HG02588 (cell line): ENCODE measurements around the gene ALS2CL.
"Not testable (repeated sequence)": the region's sequence is repeated elsewhere in the genome, so short reads cannot be mapped to it uniquely, and the experiment has no call there.

Experiments
- ATAC-seq: cut with Tn5 transposase; IDR thresholded peaks from one replicate; pipeline ENCODE4 v1.9.1; 2021; ENCODE audit warnings: mild to moderate bottlenecking, moderate library complexity; ENCODE audit not compliant: unreplicated experiment

Gene ALS2CL

DNA sequence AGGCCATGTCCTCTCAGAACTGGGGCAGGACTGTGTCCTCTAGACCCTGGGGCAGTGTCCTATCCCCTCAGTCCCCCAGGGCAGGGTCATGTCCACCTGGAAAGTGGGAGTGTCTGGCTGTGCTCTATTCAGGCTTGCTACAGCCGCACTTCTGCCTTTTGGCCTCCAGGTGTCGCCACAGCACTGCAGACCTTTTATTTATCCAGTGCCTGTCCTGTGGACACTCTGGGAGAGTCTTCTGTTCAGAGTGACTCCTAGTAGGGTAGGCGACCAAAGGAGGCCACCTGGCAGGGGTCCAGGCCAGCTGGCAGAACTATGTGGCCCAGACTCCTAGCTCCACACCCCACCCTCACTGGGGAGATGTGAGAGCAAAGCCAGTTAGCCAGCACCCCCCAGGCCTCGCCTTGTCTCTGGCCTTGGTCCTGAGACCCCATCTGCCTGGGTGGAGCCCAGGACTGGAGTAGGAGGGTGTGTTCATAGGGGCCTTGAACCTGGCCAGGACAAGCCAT lies 11.6 kb upstream of the ALS2CL start:
- no peak for ATAC-seq

DNA sequence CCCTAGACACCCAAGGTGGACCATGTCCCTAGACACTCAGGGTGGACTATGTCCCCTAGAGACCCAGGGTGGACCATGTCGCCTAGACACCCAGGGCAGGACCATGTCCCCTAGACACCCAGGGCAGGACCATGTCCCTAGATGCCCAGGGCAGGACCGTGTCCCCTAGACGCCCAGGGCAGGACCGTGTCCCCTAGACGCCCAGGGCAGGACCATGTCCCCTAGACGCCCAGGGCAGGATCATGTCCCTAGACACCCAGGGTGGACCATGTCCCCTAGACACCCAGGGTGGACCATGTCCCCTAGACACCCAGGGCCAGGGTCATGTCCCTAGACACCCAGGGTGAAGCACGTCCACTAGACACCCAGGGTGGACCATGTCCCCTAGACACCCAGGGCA lies 10.9 kb upstream of the ALS2CL start:
- not testable (repeated sequence) for ATAC-seq

DNA sequence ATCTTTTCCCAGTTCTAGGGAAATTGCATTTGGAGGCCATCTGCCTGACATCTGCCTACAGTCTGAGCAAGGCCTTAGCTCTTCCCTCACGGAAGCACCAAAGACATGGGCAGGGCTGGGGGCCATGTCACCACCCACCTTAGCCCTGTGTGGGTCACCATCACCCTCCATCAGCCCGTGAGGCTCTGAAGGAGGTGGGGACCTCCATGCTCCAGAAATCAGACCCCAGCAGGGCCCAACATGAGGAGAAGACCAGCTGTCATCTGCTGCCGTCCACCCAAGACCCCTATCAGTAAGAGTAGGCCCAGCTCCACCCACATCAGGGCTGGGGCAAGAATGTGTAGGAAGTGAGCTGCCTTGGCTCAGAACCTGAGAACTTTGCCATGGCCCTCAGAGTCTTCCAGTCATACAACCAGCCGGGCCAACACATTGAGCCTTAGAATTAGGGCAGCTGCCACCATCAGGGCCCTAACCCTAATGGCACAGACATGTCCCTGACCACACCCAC lies 9.6 kb upstream of the ALS2CL start:
- ATAC-seq: no peak

DNA sequence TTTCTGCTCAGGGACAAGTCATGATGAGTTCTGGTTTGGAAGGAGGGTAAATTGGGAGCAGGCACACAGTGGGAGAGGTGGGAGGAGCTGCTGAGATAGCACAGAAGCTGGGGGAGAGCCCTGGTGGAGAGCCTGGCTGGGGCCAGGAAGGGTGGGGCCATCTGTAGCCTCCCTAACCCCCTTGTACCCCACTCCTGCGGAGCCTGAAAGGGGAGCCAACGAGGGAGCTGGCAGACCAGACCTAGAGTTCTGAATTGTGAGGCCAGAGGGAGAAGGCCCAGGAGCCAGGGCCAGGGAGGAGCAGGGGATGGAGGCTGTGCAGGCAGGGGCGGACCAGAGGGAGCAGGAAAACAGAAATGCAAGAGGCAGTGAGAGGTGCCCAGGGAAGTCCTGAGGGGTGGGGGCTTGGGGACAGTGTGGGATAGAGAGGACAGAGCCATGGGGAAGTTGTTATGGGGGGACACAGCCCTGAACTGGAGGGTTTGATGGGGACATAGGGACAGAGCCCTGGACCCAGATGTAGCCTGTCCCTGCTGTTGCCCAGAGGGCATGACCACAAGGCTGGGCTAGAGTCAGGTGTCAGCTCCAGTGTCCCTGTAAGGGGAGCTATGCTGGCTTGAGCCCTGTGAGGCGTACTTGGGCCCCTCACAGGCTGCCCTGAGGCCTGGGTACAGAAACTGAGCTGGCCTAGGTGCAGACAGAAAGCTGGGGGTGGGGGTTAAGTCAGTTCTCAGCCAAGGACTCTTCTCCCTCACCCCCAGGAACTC lies 8.9 kb upstream of the ALS2CL start:
- ATAC-seq: no peak

DNA sequence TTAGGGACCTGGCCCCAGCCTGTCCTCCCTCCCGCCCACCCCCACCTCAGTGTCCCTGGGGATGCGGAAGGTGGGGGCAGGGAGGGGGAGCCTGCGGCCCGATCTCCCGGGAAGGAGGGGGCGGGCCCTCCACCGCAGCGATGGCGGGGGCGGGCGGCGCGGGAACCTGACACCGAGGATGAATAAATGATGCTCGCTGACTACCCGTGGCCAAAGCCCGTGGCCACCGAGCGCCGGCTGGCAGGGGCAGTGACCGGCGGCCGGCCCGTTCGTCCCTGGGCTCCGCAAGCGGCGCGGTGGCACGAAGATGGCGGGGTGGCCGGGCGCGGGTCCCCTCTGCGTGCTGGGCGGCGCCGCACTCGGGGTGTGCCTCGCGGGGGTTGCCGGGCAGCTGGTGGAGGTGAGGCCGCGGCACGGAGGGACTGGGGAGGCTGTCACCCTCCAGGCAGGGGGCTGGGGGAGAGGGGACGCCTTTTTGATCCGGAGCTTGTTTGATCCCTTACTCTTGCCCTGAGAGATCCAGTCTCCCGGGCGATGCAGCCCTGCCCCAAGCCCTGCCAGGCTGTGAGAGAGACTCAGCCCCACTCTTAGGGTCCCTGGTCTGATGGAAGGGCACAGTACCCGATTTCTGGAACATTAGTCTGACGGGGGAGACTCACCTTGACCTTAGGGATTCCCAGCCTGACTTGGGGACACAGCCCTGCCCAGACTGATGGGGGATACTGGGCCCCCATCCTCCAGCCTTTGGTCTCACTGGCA lies 7.9 kb upstream of the ALS2CL start, which contains the start of gene TMIE:
TSS of gene TMIE (plus strand) at position 212 of the 759 bp plus-strand sequence. CDS start at position 308, 96 bp downstream.
- no peak for ATAC-seq

DNA sequence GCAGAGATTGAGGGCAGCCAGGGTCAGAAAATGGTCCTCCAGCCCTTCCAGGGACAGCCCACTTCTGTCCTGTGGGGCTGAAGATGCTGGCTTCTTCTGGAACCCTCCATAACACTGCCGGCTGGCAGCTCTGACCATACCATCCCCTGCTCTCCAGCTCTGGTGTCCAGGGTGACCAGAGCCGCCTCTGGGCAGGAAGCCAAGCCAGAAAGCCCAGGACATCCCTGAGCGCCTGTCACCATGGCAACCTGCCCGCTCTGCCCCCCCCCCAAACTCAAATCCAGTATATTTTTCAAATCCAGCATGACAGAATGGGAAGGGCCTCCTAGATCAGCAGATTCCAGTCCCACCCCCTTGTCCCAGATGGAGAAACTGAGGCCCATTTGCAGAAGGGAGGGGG lies 7.3 kb upstream of the ALS2CL start:
- no peak for ATAC-seq

DNA sequence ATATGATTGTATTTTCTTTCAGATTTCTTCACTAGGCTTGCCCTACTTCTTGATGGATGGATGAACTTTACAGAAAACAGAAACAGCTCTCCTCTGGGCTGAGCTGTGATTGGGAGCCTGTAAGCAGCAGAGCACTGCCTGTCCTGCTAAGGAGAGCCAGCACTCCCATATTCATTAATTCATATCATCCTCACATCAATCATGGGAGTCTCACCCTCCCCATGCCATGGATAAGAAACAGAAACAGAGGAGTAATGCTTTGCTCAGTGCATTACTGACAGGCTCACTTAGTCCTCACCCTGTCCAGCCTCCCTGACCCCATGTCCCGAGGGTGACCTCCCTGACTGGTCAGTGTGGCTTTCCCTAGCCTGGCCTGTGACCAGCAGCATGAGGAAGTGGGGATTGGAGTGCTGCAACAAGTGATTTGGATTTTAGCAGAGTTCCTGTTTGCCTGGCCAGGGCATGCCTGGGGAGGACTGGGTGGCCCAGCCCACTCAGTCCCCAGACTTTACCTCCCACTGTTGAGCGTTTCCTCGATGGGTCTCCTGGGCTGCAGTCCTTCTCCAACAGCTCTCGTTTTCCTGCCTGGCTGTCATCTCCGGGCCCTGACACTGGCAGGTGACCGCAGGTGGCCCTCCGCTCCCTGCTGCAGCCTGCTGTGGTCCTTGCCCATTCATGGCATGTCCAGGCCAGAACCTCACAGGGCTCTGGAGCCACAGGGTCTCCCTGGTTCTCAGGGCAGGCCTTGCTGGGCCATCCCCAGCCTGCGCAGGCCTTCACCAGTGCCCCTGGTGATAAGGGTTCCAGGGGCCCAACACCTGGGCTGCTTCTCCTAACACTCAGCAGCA lies 6.4 kb upstream of the ALS2CL start:
- no peak for ATAC-seq

DNA sequence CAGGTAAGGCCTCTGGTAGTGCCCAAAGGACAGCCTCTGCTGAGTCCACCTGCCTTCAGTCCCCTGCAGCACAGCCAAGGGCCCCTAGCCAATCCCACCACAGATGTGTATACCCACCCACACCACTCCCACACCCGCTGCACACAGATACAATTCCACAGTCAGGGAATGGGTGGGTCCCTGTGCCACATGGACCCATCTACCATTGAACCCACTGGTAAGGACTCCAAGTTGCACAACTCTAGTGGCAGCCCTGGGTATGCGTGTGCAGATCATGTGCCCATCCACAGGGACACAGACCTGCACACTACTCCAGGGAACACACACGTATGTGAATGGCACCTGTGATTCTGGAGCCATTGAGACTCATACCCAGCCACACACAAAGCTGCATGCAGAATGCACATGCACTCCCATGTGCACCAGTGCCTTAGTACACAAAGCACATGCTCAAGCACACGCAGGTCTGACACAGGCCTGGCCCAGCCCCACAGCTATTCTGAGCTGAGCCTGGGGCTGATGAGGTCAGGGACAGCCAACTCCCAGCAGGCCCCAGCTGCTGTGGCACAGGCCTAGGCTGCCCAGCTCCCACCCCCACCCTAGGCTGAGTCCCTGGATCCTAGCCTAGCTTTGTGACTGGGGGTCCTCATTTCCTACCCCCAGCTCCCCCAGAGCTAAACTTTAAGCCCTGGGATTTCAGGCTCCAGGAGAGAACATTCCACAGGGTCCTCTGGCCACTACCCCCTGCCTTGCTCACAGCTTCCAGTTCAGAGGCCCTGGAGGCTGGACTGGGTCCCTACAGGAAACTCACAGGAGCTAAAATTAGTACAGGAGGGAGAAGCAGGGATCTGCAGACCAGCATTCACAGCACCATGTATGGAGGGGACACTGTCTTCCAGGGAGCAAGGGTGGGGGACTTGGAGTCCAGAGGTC lies 2.7 kb upstream of the ALS2CL start:
- ATAC-seq: no peak

DNA sequence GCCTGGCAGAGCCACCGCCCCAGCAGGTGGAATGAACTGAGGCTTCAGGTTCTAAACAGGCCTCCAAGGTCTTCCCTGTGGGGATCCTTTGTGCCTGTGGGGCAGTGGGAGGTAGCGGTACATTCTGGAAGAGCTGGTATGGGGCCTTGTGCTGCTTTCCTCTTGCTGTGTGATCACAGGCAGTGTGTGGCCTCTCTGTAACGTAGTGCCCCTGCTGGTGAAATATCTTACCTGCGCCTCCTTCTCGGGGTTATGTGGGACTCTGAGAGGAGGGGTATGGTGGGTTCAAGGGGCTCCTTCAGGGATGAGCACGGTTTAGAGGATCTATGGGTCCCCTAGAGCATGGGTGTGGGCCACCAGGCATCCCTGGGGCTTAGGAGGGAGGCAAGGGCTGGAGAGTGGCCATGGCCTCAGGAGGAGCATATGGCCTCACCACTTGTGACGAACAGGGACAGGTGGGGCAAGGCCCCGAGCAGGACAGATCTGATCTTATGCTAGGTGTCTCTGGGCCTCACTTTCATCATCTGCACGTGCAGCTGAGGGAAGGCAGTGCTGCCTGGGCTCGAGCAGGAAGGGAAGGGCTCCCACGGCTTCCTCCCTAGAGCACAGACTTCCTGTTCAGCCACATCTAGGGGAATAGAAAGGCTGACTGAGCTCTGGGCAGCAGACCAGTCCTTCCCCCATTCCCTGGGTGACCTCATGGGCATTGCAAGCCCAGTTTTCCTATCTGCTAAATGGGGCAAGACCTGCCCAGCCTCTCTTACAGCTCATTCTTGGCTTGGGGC lies 1.9 kb upstream of the ALS2CL start:
- ATAC-seq: no peak

DNA sequence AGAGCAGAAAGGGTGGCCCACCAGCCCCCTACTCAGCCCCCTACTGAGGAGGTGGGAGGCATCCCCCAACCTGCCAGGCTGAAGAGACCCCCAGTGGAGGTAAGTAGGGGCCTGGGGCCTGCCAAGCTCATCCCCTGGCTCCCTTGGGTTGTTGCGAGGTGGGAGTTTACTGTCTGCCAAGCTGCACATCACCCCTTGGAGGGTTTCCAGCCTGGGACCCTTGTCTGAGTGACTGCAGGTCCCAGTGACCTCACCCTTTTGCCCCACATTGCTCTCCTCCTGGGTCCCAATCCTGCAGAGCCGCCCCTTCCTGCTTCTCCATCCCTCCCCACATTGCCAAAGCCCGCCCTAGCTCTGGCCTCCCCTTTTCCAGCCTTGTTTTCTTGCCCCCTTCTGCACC lies 1.0 kb upstream of the ALS2CL start:
- no peak for ATAC-seq

DNA sequence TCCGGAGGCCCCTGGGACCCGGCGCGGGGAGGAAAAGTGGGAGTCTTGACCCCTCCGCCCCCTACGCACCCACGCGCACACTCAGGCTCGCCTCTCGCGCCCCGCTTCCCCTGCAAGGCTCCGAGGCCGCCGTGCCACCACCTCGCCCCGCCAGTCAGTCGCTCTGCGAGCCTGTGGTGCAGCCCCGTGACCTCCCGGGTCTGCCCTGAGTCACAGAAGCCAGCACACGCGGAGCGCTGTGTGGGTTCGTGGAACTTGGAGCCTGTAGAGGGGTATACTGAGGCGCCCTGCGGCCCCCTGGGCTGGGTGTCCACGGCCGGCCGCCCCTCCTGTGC lies 380 bp upstream of the ALS2CL start:
- no peak for ATAC-seq

DNA sequence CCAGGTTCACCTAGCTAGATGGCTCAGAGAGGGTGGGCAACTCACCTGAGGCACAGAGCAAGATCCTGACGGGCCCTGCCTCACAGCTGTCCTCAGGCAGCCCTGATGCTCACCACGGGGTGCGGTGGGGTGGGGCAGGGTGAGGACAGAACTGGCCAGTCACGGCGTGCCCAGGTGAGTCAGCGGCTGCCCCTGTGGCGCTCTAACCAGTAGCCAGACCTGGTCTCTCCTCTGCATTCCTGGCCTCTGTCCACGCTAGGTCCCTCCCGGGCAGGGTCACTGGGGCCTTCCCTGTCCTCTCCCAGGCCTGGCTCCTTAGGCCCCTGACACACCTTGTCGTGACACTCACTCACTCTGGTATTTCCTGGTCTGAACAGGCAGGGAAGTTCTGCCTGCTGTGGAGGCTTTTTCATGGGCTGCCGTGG lies 901 bp downstream of the ALS2CL start:
- no peak for ATAC-seq

DNA sequence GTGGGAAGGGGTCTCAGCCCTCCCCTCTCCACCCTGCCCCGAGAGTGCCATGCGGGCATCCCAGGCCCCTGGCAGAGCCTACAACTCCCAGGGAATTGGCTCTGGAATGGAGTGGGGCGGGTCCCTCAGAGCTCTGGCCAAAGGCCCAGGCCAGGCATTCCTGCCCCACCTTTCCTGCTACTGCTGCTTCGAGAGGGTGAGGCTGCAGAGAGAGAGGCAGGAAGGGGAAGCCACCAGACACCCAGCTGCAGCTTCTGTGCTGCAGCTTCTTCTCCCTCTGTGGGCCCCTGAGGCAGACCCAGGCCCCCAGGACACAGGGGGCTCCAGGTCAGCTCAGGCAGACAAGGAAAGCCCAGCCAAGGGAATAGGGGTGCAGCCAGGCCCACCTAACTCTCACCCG lies 2.7 kb downstream of the ALS2CL start:
- no peak for ATAC-seq

DNA sequence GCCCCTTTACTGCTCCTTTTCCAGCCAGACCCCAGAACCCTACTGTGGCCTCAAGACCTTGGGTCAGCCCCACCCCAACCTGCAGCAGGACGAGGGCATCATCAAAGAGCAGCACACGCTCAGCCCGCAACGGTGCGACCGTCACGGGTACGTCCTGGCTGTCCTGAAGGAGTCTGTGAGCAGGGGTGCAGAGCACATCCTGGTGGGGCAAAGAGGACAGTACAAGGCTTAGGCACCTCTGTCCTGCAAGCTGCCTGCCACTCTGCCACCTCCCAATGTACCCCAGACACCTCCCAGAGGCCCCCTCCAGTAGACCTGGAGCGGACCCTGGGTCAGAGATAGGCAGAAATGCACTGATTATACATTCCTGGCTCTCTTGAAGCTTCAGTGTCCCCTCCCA lies 8.0 kb downstream of the ALS2CL start:
- ATAC-seq: no peak

DNA sequence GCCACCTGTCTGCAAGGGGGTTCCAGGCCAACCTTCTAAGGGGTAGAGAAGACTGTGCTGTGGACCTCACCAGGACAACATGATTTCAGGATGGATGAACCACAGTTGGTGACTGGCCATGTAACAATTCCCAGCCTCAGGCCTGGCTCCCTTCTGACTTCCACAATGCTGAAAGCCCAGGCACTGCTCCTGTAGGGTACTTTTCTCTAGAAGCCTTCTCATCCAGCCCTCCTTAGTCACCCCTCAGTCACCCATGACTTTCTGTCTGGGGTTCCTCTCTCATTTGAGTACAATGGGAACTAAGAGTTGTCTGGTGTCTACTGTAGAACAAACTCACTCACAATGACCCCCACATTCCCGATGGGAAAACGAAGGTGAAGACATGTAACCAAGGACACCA lies 8.6 kb downstream of the ALS2CL start:
- ATAC-seq: no peak

DNA sequence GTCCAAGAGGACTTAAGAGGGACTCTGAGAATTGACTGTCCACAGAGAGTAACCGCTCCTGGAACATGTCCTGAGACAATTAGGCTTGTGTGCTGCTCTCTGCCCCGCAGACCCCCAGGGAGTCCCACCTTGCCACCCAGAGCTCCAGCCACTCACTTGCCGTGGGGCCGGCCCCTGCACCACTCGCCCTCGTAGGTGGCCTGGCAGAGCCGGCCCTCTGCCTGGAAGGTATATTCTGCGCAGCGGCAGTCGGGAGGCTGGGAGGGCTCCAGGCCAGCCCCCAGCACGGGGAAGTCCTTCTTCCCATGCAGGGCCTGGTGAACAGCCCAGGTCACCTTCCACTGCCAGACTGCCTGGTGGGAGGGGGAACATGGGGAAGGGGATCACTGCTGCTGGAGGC lies 10.5 kb downstream of the ALS2CL start:
- ATAC-seq: no peak

DNA sequence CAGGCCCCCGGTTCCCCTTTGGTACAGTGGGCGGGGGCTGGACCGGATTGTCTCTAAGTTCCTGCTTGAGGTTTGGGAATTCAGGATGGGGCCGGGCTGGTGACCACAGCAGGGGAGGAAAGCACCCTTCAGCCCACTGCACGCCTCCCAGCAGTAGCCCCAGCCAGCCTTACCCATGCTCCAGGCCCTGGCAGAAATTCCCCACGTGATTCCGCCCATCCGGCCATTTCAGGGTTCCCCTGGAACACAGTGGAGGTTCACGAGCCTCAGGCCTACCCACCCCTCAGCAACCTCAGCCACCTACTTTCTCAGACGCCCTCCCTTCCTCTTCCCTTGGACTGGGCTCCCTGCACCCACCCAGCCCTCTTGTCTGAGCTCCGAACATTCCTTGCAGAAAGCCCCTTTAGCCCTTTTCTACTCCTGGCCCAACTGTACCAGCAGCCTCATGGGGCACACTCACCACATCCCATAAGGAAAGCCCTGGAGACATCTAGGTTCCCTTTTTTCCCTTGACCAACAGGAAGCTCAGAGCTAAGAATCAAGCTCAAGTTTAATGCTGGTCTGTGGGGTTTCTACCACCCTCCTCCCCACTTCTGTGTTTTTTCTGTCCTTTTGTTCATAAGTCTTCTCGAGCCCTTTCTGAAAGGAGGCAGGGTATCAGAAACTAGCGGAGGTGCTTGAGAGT lies 11.5 kb downstream of the ALS2CL start:
- no peak for ATAC-seq

DNA sequence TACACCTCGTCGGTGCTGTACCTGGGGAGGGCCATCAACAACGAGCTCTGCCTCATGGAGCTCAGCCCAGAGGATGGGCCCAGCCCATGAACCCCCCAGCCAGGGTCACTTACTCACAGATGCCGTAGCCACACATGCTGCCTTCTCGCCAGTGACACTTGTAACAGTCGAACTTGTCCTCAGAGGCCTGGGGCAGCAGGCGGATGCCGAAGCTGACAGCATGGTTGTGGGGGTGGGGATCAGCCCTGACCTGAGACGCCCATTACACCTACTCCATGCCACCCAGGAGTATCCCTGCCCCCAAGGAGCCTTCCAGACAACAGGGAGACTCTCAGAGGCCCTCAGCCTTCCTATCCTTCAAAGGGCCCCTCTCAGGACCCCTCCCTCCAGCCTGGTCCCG lies 12.1 kb downstream of the ALS2CL start:
- no peak for ATAC-seq
